OCI-LY1 (cell line): ENCODE measurements around the gene SUGP2.

Experiments
- CTCF ChIP-seq: fragments of 200-600 bp; sonication (generic), shearing (Covaris generic); IDR thresholded peaks from 2 replicates; pipeline ENCODE4 v1.5.1; 2017; ENCODE audit warnings: mild to moderate bottlenecking, antibody characterized with exemption, low read length, moderate library complexity, mixed read lengths
- EZH2 ChIP-seq: fragments of 200-600 bp; sonication (generic), shearing (Covaris generic); IDR thresholded peaks from 2 replicates; pipeline ENCODE4 v1.8.0; 2017; ENCODE audit warnings: borderline replicate concordance, mixed run types, mild to moderate bottlenecking, antibody characterized with exemption, low read length, moderate library complexity, mixed read lengths

DNA sequence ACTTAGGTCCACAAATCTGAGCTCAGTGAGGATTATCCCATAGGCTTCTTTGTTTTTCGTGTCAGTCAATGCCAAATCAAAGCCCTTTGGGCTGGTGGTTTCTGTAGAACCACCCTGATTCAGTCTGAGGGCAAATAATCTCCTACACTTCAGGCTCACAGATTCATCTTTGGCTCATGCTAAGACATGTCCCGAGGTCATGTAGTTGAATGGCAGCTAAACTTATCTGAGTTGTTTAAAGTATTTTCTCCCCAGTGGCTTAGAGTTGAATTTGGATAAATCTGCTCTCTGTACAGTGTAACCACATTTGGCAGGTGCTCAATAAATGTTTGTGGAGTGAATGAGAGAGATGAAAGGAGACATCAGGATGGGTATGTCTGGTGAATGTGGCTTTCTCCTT, 17.4 kb upstream of the SUGP2 start:
- TF ChIP-seq CTCF (no peak), EZH2 (no peak)
